HL-60 (cell line): ENCODE data around the gene FRMD3.

Experiments
- DNase-seq, 2 experiments: peaks; one replicate each; pipeline ENCODE4 v3.0.0-alpha.2; 2010 to 2020; ENCODE audit warnings: low read depth in 1 of 2, low spot score in 1 of 2
- H3K27ac ChIP-seq: fragments of 250-450 bp; sonication (Bioruptor Pico); replicated peaks from 2 replicates; pipeline ENCODE4 v1.5.1; 2020; ENCODE audit warnings: mild to moderate bottlenecking, moderate library complexity
- H3K27me3 ChIP-seq: fragments of 250-450 bp; sonication (Bioruptor Pico); 2 replicates; pipeline ENCODE4 v1.5.1; 2021; ENCODE audit warnings: mild to moderate bottlenecking, moderate library complexity; ENCODE audit not compliant: insufficient read depth, poor library complexity, severe bottlenecking
- H3K4me3 ChIP-seq: replicated peaks from 2 replicates; pipeline ENCODE4 v1.5.1; 2011; ENCODE audit warnings: mild to moderate bottlenecking, control low read depth, low read length; ENCODE audit not compliant: insufficient read depth
- CTCF ChIP-seq: IDR thresholded peaks from one replicate; pipeline ENCODE4 v1.5.1; 2011; ENCODE audit warnings: low read length, control low read depth, inconsistent platforms; ENCODE audit not compliant: insufficient read depth
- GABPA ChIP-seq: IDR thresholded peaks from 2 replicates; pipeline ENCODE4 v1.6.1; 2012; ENCODE audit warnings: low read depth
- POLR2AphosphoS5 ChIP-seq: IDR thresholded peaks from 2 replicates; pipeline ENCODE4 v1.6.1; 2012; ENCODE audit warnings: low read depth
- REST ChIP-seq: IDR thresholded peaks from 2 replicates; pipeline ENCODE4 v1.6.1; 2012; ENCODE audit warnings: low read depth; ENCODE audit not compliant: insufficient replicate concordance
- SPI1 ChIP-seq: IDR thresholded peaks from 2 replicates; pipeline ENCODE4 v1.6.1; 2012; ENCODE audit warnings: low read depth, mild to moderate bottlenecking, borderline replicate concordance

The FRMD3 gene

GRCh38 chr9:83560169-83560826, 22.1 kb upstream of the FRMD3 start:
- no peaks in the 10 kb centered on the region for H3K27me3 ChIP-seq
- no peak overlapping the region for H3K4me3 ChIP-seq
- DNase-seq, result no peak
- H3K27ac ChIP-seq, result no peak overlapping the region
- TF ChIP-seq REST (no peak), SPI1 (no peak), POLR2AphosphoS5 (no peak), GABPA (no peak), CTCF (no peak)

- DNase-seq, result no peak
- no peak overlapping the region for H3K4me3 ChIP-seq
- no peak for TF ChIP-seq REST
- TF ChIP-seq GABPA, result no peak
- TF ChIP-seq POLR2AphosphoS5, result no peak
- TF ChIP-seq SPI1, result no peak
- no peak for TF ChIP-seq CTCF
- H3K27ac ChIP-seq, result no peak overlapping the region
- no peaks in the 10 kb centered on the region for H3K27me3 ChIP-seq
Measured at GRCh38 chr9:83557771-83558170, 19.6 kb upstream of the FRMD3 start.

GRCh38 chr9:83557317-83557716, 19.1 kb upstream of the FRMD3 start:
- H3K27me3 ChIP-seq, result no peaks in the 10 kb centered on the region
- no peak for DNase-seq
- no peak for TF ChIP-seq REST
- no peak for TF ChIP-seq POLR2AphosphoS5
- TF ChIP-seq GABPA, result no peak
- TF ChIP-seq CTCF, result no peak
- no peak for TF ChIP-seq SPI1
- H3K27ac ChIP-seq, result no peak overlapping the region
- no peak overlapping the region for H3K4me3 ChIP-seq
